ENCODE results near the gene ARHGAP26.

Gene ARHGAP26

GRCh38 chr5:142911170-142911569 is 141.0 kb downstream of the ARHGAP26 start:
- DNase-seq (ENCODE audit: low read depth), result no peak
- no peak overlapping the region for H3K4me3 ChIP-seq (replicated peaks; ENCODE audit: low read depth, low read length)
- no peak for TF ChIP-seq CTCF (IDR thresholded peaks at IDR 0.05; ENCODE audit: low read length, missing control alignments)

GRCh38 chr5:142911775-142912174 is 141.6 kb downstream of the ARHGAP26 start:
- no peak overlapping the region for H3K4me3 ChIP-seq (replicated peaks; ENCODE audit: low read depth, low read length)
- TF ChIP-seq CTCF (IDR thresholded peaks at IDR 0.05; ENCODE audit: low read length, missing control alignments), result no peak
- DNase-seq (ENCODE audit: low read depth), result no peak

- no peak overlapping the region for H3K4me3 ChIP-seq (replicated peaks; ENCODE audit: low read depth, low read length)
- no peak for DNase-seq (ENCODE audit: low read depth)
- TF ChIP-seq CTCF (IDR thresholded peaks at IDR 0.05; ENCODE audit: low read length, missing control alignments), result no peak
Measured at GRCh38 chr5:142913728-142914338, 143.7 kb downstream of the ARHGAP26 start.

- TF ChIP-seq CTCF (IDR thresholded peaks at IDR 0.05; ENCODE audit: low read length, missing control alignments), result no peak
- no peak for DNase-seq (ENCODE audit: low read depth)
- H3K4me3 ChIP-seq (replicated peaks; ENCODE audit: low read depth, low read length), result no peak overlapping the region
Measured at GRCh38 chr5:142915038-142915437, 144.9 kb downstream of the ARHGAP26 start.

DNA sequence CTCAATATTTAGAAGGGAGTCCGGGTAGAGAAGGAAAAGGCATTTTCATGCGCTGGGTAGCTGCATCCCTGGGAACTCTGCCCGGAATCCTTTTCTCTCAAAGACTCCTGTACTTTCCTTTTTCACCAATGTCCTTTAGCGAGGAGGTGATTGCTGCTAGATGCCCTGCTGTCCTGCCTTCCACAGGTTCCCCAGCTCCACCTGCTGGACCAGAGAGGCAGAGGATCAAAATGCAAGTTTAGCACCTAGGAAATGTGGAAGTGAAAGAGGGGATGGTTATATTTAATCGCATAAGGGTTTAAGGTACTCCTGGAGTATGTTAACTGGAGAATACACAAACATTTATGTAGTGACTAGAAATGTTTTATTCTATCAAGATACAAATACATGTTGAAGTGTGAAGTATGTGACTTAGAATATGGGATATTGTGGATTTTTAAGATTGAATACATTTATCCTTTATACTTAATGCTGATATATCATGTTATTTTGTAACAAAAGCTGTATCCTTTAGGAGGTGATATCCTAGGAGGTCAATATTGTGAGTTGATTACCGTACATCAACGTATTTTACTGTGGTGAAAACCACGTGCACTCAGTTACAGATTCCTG is 145.7 kb downstream of the ARHGAP26 start:
- TF ChIP-seq CTCF (IDR thresholded peaks at IDR 0.05; ENCODE audit: low read length, missing control alignments), result peak; percentile 69
- DNase-seq (ENCODE audit: low read depth), result peak; percentile 42
- no peak overlapping the region for H3K4me3 ChIP-seq (replicated peaks; ENCODE audit: low read depth, low read length)

DNA sequence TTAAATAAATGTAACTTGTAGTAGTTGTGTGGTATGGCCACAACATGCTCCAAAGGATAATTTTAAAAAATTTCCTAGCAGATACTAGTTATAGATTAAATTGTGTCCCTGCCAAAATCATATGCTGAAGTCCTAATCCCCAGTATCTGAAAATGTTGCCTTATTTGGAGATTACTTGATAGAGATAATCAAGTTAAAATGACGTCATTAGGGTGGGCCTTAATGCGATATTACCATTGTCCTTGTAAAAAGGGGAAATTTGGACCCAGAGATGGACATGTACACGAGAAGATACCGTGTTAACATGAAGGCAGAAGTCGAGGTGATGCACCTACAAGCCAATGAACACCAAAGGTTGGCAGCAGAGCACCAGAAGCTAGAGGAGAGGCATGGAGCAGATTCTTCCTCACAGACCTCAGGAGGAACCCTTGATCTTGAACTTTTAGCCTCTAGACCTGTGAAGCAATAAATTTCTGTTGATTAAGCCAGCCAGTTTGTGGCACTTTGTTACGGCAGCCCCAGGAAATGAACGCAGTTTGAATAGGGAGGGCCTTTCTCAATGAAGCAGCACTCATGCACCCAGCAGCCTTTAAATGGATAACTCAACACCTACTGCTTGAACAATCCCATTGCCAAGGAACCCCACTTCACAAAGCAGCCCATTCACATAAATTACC is 148.9 kb downstream of the ARHGAP26 start:
- DNase-seq (ENCODE audit: low read depth), result no peak
- no peak for TF ChIP-seq CTCF (IDR thresholded peaks at IDR 0.05; ENCODE audit: low read length, missing control alignments)
- H3K4me3 ChIP-seq (replicated peaks; ENCODE audit: low read depth, low read length), result no peak overlapping the region

Measured in fibroblast of pulmonary artery (primary cell).